ENCODE measurements around the gene CCDC106.

- TF ChIP-seq, protein P1, sequence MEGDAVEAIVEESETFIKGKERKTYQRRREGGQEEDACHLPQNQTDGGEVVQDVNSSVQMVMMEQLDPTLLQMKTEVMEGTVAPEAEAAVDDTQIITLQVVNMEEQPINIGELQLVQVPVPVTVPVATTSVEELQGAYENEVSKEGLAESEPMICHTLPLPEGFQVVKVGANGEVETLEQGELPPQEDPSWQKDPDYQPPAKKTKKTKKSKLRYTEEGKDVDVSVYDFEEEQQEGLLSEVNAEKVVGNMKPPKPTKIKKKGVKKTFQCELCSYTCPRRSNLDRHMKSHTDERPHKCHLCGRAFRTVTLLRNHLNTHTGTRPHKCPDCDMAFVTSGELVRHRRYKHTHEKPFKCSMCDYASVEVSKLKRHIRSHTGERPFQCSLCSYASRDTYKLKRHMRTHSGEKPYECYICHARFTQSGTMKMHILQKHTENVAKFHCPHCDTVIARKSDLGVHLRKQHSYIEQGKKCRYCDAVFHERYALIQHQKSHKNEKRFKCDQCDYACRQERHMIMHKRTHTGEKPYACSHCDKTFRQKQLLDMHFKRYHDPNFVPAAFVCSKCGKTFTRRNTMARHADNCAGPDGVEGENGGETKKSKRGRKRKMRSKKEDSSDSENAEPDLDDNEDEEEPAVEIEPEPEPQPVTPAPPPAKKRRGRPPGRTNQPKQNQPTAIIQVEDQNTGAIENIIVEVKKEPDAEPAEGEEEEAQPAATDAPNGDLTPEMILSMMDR (conservative IDR thresholded peaks at IDR 0.05; ENCODE audit: low read length), result no peak
- TF ChIP-seq EZH2phosphoT487 (IDR thresholded peaks at IDR 0.05; ENCODE audit: borderline replicate concordance, low read depth, low read length), result no peak
These were observed 14.2 kb upstream of the CCDC106 start for GRCh38 chr19:55633861-55634260.

All from OCI-LY7 (cell line).